Ascending aorta (tissue), 2 donors: Measurements from ENCODE around the gene TIMM10. TPM values are rescaled to one million over a fixed set of nuclear protein-coding genes. Genes with fewer than 3 reads are reported as not detected.

Experiments
- DNase-seq, 2 donors: peaks; one replicate each; pipeline ENCODE4 v3.0.0-alpha.2; 2019; ENCODE audit warnings: low spot score in 2 of 2
- H3K27ac ChIP-seq, 2 donors: fragments of 200-600 bp; sonication (generic); one replicate each; pipeline ENCODE4 v1.5.1; 2016 to 2017; ENCODE audit warnings: mild to moderate bottlenecking in 1 of 2
- H3K27me3 ChIP-seq: fragments of 200-600 bp; sonication (generic); one replicate; pipeline ENCODE4 v1.5.1; 2017
- H3K36me3 ChIP-seq, 2 donors: fragments of 200-600 bp; sonication (generic); one replicate each; pipeline ENCODE4 v1.5.1; 2016
- H3K4me1 ChIP-seq, 2 donors: fragments of 200-600 bp; sonication (generic); one replicate each; pipeline ENCODE4 v1.5.1; 2016 to 2017; ENCODE audit warnings: mild to moderate bottlenecking in 1 of 2
- H3K4me3 ChIP-seq, 2 donors: fragments of 200-600 bp; sonication (generic); one replicate each; pipeline ENCODE4 v1.5.1; 2016 to 2017; ENCODE audit warnings: mild to moderate bottlenecking in 1 of 2
- H3K9me3 ChIP-seq, 2 donors: fragments of 200-600 bp; sonication (generic); one replicate each; pipeline ENCODE4 v1.5.1; 2016
- intact Hi-C: fragments of 100-400 bp; cut with DNase I; formaldehyde crosslinking; loops from one replicate; pipeline ENCODE4 v1.15.1; 2023
- total RNA-seq: library from RNA; depleted of rRNA; stranded (reverse); fragments of >200 nt; gene quantifications from one replicate; pipeline ENCODE4 v1.1.0, GENCODE V29; 2016
- TF ChIP-seq, protein P1 (sequence below), 3 experiments: fragments of 200-600 bp in 2 of 3; fragments of 450-650 bp in 1 of 3; sonication (generic) in 2 of 3; IDR thresholded peaks; one replicate each; pipeline ENCODE4 v1.5.1; 2016 to 2019; ENCODE audit warnings: antibody characterized with exemption in 3 of 3, mild to moderate bottlenecking in 1 of 3, moderate library complexity in 1 of 3

The TIMM10 gene
- total RNA-seq, 1 donor from 2014 or later: not detected

GRCh38 chr11:57485217-57485990 lies 45.1 kb downstream of the TIMM10 start:
- TF ChIP-seq, protein P1, sequence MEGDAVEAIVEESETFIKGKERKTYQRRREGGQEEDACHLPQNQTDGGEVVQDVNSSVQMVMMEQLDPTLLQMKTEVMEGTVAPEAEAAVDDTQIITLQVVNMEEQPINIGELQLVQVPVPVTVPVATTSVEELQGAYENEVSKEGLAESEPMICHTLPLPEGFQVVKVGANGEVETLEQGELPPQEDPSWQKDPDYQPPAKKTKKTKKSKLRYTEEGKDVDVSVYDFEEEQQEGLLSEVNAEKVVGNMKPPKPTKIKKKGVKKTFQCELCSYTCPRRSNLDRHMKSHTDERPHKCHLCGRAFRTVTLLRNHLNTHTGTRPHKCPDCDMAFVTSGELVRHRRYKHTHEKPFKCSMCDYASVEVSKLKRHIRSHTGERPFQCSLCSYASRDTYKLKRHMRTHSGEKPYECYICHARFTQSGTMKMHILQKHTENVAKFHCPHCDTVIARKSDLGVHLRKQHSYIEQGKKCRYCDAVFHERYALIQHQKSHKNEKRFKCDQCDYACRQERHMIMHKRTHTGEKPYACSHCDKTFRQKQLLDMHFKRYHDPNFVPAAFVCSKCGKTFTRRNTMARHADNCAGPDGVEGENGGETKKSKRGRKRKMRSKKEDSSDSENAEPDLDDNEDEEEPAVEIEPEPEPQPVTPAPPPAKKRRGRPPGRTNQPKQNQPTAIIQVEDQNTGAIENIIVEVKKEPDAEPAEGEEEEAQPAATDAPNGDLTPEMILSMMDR (IDR thresholded peaks at IDR 0.05): no peak
- Histone ChIP-seq H3K4me1 (peaks cover 0 to 10% of the 10 kb centered on the region in 2 donors), H3K27me3 (no peaks in the 10 kb centered on the region), H3K4me3 (no peak overlapping the region), H3K9me3 (no peaks in the 10 kb centered on the region), H3K36me3 (peaks cover 28 to 52% of the 10 kb centered on the region in 2 donors), H3K27ac (no peak overlapping the region)
- no peak for DNase-seq
- intact Hi-C loops: no loop called here

DNA sequence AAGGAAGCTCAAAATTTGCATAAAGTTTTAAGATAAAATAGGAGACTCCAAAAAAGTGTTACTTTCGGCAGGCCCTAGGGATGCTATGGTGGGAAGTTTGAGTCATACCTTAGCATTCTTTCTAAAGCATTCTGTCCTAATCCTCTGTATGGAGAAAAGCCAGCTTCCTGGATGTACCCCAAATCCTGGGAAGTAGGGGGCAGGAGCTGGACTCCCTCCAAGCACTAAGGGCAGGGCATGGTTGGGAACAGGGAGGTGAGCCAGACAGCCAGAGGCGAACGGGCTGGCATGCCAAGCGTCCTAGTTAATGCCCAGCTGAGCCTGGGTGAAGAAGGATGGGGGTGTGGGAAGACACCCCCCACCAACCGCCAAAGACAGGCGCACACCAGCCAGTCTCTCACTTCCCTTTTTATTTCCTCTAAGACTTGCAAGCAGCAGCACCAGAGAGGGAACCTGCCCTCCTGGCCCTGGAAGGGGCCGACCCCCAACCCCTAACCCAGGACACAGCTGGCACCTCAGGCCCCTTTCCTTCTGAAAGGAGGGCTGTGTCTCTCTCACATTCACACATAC lies 46.3 kb downstream of the TIMM10 start:
- intact Hi-C loops: loop anchor here (5.0 kb wide), 1 partner anchor 137 kb away; no protein-coding TSS in a partner anchor
- no peaks in the 10 kb centered on the region for H3K27me3 ChIP-seq
- no peak overlapping the region for H3K4me3 ChIP-seq

DNA sequence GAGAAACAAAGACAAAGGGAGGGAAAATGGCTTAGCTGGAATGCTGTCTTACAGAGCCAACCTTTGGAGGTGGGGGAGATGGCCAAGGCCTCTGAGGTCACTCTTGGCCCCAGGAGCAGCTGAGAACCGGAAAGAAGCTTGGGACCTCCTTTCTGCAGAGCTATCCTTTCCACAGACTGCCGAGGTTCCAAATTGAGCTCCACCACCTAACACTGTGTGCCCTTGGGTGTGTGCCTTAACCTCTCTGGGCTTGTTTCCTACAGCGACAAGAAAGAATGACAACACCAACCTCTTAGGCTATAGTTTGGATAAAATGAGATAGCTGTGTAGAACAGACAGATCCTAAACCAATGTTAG lies 47.0 kb downstream of the TIMM10 start:
- H3K36me3 ChIP-seq: peaks cover 26 to 33% of the 10 kb centered on the region in 2 donors
- H3K27ac ChIP-seq: no peak overlapping the region
- peaks cover 0 to 10% of the 10 kb centered on the region in 2 donors for H3K4me1 ChIP-seq
- TF ChIP-seq, protein P1 (IDR thresholded peaks at IDR 0.05): no peak
- intact Hi-C loops: loop anchor here (5.0 kb wide), 1 partner anchor 136 kb away; no protein-coding TSS in a partner anchor
- peak overlapping the region in 1 of 2 donors; percentile 20 for H3K4me3 ChIP-seq
- H3K9me3 ChIP-seq: no peaks in the 10 kb centered on the region
- no peaks in the 10 kb centered on the region for H3K27me3 ChIP-seq
- DNase-seq: no peak

More for the DNA sequence above, 46.3 kb downstream of the TIMM10 start:
- H3K9me3 ChIP-seq: no peaks in the 10 kb centered on the region
- TF ChIP-seq, protein P1 (IDR thresholded peaks at IDR 0.05): no peak
- DNase-seq: no peak
- H3K4me1 ChIP-seq: peaks cover 0 to 10% of the 10 kb centered on the region in 2 donors
- peaks cover 28 to 40% of the 10 kb centered on the region in 2 donors for H3K36me3 ChIP-seq
- H3K27ac ChIP-seq: no peak overlapping the region

DNA sequence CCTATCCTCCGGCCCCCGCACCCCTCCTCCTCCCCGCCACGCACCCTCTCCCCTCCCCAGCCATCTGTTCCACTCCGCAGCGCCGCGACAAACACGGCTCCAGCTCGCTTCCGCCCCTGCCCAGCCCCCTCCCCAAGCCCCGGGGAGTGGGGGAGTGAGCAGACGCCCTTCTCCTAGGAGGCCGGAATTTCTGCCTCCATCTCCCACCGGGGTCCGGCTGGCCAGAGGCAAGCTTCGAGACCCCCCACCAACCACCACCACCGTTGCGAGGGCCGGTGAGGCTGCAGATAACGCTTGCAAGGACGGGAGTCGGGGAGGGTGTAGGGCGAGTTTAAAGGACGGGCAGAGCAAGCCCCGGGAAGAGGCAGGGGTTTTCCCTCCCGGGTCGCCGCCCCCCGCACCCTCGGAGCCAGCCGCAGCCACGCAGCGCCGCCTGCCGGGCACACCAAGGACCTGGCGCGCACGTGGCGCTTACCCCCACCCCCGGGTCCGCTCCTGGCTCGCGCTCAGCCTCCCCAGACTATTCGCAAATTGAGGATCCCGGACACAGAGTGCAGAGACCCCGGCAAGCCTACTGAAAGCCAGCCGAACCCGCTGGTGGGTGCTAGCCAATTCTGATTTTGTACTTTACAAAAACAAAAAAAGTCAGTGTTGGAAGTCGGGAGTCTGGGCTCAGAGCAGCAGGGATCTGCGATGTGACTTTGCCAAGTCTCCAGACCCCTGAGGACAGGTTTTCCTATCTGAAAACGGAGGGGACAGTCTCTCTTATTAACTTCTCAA lies 47.6 kb downstream of the TIMM10 start:
- no peaks in the 10 kb centered on the region for H3K27me3 ChIP-seq
- H3K36me3 ChIP-seq: peaks cover 25 to 29% of the 10 kb centered on the region in 2 donors
- peaks cover 0 to 10% of the 10 kb centered on the region in 2 donors for H3K4me1 ChIP-seq
- peak overlapping the region in 1 of 2 donors; percentile 20 for H3K4me3 ChIP-seq
- no peak overlapping the region for H3K27ac ChIP-seq
- TF ChIP-seq, protein P1 (IDR thresholded peaks at IDR 0.05): peak; percentile 55 to 60 (median 57)
- DNase-seq: no peak
- no peaks in the 10 kb centered on the region for H3K9me3 ChIP-seq
- intact Hi-C loops: loop anchor here (5.0 kb wide), 1 partner anchor 136 kb away; no protein-coding TSS in a partner anchor

GRCh38 chr11:57481915-57482781 lies 48.4 kb downstream of the TIMM10 start:
- intact Hi-C loops: loop anchor here (2.0 to 5.0 kb wide), 2 partner anchors 25 to 135 kb away; no protein-coding TSS in a partner anchor
- no peak overlapping the region for H3K4me3 ChIP-seq
- peaks cover 21% of the 10 kb centered on the region in 2 donors for H3K36me3 ChIP-seq
- H3K9me3 ChIP-seq: no peaks in the 10 kb centered on the region
- H3K27ac ChIP-seq: no peak overlapping the region
- TF ChIP-seq, protein P1 (IDR thresholded peaks at IDR 0.05): no peak
- DNase-seq: no peak
- H3K27me3 ChIP-seq: no peaks in the 10 kb centered on the region
- H3K4me1 ChIP-seq: peaks cover 0 to 10% of the 10 kb centered on the region in 2 donors
